Measurements from ENCODE around the gene ARAP1. TPM values are rescaled to one million over a fixed set of nuclear protein-coding genes. Genes with fewer than 3 reads are reported as not detected.

Gene ARAP1
- total RNA-seq, 1 experiment from 2014 or later = 53.0 TPM

DNA sequence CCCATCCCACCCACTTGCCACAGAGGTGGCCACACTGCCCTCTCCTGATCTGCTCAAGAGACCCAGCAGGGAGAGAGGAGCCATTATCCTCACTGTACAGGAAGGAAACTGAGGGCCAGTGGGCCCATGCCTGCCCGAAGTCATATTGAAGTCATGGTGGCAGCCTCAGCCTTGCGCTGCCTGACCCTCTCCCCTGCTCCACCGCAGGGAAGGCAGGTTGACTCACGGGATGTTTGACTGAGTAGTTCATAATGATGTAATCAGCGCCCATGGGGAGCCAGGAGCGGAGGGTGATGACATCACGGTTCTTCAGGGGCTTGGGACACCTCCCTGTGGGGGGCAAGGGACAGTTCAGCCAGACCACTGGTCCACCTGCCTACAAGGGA, 6.1 kb upstream of the ARAP1 start:
- H3K27me3 Mint-ChIP-seq (ENCODE audit: unreplicated experiment) = no peaks in the 10 kb centered on the region
- no TSS peak for BruUV-seq (replicated peaks)
- peaks cover 23% of the 10 kb centered on the region for H3K36me3 Mint-ChIP-seq (ENCODE audit: insufficient read depth, unreplicated experiment)
- DNase-seq = no peak
- intact Hi-C loops (cut with micrococcal nuclease; ENCODE audit: unreplicated experiment) = no loop called here
- peaks cover 8% of the 10 kb centered on the region for H3K4me1 Mint-ChIP-seq (ENCODE audit: low read depth, unreplicated experiment)
- TF ChIP-seq CTCF (IDR thresholded peaks at IDR 0.05; ENCODE audit: unreplicated experiment) = no peak
- no peak overlapping the region for H3K27ac Mint-ChIP-seq (ENCODE audit: unreplicated experiment)
- H3K9me3 Mint-ChIP-seq (ENCODE audit: low read depth, unreplicated experiment) = no peaks in the 10 kb centered on the region
- no peak overlapping the region for H3K4me3 Mint-ChIP-seq (ENCODE audit: low read depth, unreplicated experiment)
- CTCF ChIA-PET = no interaction called here

DNA sequence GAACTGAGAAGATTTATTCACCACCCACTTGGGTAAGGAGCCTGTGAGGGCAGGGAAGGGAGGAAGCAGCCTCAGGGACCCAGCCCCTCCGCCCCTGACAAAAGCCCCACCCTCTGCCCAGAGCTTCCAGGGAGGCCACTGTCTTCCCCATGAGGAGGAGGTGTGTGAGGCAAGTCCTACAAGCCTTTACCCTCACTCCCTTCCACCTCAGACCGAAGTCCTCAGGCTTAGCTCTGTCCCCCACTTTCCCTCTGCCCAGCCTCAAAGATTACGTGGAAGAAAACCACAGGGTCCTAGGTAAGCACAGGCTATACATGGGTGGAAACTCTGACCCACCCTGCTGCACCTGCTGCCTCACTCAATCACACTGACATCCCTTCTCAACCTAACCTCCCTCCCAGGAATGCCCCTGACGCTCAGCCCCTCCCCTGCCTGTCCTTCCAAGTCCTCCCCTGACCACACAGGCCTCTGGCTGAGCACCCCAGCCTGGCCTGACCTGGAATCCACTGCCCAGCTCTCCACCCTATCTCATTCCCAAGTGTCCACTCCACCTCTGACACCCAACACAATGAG, 3.6 kb upstream of the ARAP1 start:
- BruUV-seq (replicated peaks) = no TSS peak
- TF ChIP-seq CTCF (IDR thresholded peaks at IDR 0.05; ENCODE audit: unreplicated experiment) = no peak
- Mint-ChIP-seq H3K27ac (ENCODE audit: unreplicated experiment) (no peak overlapping the region), H3K36me3 (ENCODE audit: insufficient read depth, unreplicated experiment) (peaks cover 46% of the 10 kb centered on the region), H3K9me3 (ENCODE audit: low read depth, unreplicated experiment) (no peaks in the 10 kb centered on the region), H3K4me1 (ENCODE audit: low read depth, unreplicated experiment) (peaks cover 22% of the 10 kb centered on the region), H3K4me3 (ENCODE audit: low read depth, unreplicated experiment) (no peak overlapping the region), H3K27me3 (ENCODE audit: unreplicated experiment) (no peaks in the 10 kb centered on the region)
- CTCF ChIA-PET = no interaction called here
- intact Hi-C loops (cut with micrococcal nuclease; ENCODE audit: unreplicated experiment) = no loop called here
- DNase-seq = no peak

DNA sequence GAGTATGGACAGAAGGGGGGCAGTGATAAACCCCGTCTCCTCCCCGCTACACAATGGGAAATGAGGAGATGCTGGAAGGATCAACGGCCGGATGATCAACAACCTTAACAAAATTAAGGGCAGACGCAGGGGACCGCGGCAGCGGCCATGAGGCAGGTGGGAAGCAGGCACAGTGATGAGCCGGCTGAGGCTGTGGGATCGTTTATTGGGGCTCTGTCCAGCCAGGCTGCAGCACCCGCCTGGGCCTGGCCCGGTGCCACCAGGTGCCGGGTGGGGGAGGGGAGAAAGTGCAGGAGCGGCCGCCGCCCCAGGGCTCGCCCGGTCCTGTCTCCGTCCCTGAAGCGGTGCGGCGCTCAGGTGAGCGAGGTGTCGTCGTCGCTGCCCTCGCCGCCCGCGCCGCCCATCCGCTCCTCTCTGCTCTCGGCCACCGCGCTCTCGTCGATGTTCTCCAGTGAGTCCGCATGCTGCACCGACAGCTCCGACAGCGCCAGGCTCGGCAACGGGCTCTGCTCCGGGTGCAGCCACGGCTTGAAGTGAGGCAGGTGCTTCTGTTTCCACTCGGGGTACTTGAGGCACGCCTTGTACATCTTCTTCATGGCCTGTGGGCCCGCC, 2.4 kb upstream of the ARAP1 start:
- no peak overlapping the region for H3K4me3 Mint-ChIP-seq (ENCODE audit: low read depth, unreplicated experiment)
- DNase-seq = no peak
- H3K27me3 Mint-ChIP-seq (ENCODE audit: unreplicated experiment) = no peaks in the 10 kb centered on the region
- CTCF ChIA-PET = no interaction called here
- no peaks in the 10 kb centered on the region for H3K9me3 Mint-ChIP-seq (ENCODE audit: low read depth, unreplicated experiment)
- intact Hi-C loops (cut with micrococcal nuclease; ENCODE audit: unreplicated experiment) = no loop called here
- BruUV-seq (replicated peaks) = no TSS peak
- H3K36me3 Mint-ChIP-seq (ENCODE audit: insufficient read depth, unreplicated experiment) = peaks cover 49% of the 10 kb centered on the region
- no peak for TF ChIP-seq CTCF (IDR thresholded peaks at IDR 0.05; ENCODE audit: unreplicated experiment)
- peaks cover 21% of the 10 kb centered on the region for H3K4me1 Mint-ChIP-seq (ENCODE audit: low read depth, unreplicated experiment)
- no peak overlapping the region for H3K27ac Mint-ChIP-seq (ENCODE audit: unreplicated experiment)

DNA sequence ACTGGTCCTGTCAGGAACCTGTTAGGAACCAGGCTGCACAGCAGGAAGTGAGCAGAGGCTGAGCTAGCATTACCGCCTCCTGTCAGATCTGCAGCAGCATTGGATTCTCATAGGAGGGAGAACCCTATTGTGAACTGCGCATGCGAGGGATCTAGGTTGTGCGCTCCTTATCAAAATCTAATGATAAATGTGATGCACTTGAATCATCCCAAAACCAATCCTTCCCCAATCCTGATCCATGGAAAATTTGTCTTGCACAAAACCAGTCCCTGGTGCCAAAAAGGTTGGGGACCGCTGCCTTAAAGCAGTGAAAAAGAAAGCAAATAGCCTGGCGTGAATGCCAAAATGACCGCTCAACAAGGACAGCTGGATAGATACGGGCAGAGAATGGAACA, 1.9 kb upstream of the ARAP1 start:
- H3K27ac Mint-ChIP-seq (ENCODE audit: unreplicated experiment) = no peak overlapping the region
- intact Hi-C loops (cut with micrococcal nuclease; ENCODE audit: unreplicated experiment) = no loop called here
- DNase-seq = no peak
- CTCF ChIA-PET = no interaction called here
- H3K4me3 Mint-ChIP-seq (ENCODE audit: low read depth, unreplicated experiment) = no peak overlapping the region
- H3K4me1 Mint-ChIP-seq (ENCODE audit: low read depth, unreplicated experiment) = peaks cover 21% of the 10 kb centered on the region
- H3K9me3 Mint-ChIP-seq (ENCODE audit: low read depth, unreplicated experiment) = no peaks in the 10 kb centered on the region
- H3K36me3 Mint-ChIP-seq (ENCODE audit: insufficient read depth, unreplicated experiment) = peaks cover 49% of the 10 kb centered on the region
- no peaks in the 10 kb centered on the region for H3K27me3 Mint-ChIP-seq (ENCODE audit: unreplicated experiment)
- BruUV-seq (replicated peaks) = no TSS peak
- TF ChIP-seq CTCF (IDR thresholded peaks at IDR 0.05; ENCODE audit: unreplicated experiment) = no peak
